Left cardiac atrium (tissue), 4 donors: ENCODE measurements around the gene LOXL1. TPM values are rescaled to one million over a fixed set of nuclear protein-coding genes. Genes with fewer than 3 reads are reported as not detected.

Experiments
- ATAC-seq, 2 donors: fragments of 200-7000 bp; cut with Tn5 transposase; one replicate each; pipeline ENCODE4 v1.9.1; 2020; ENCODE audit warnings: mild to moderate bottlenecking in 2 of 2, moderate library complexity in 2 of 2
- DNase-seq: peaks from one replicate; pipeline ENCODE4 v3.0.0-alpha.2; 2020
- intact Hi-C, 2 donors: fragments of 100-400 bp; cut with DNase I; formaldehyde crosslinking; loops; one replicate each; pipeline versions ENCODE4 v1.14.1 to v1.15.1; 2022 to 2023
- total RNA-seq, 2 donors: library from RNA; stranded (reverse); fragmentation: NEBNext Ultra II Directional; extraction: Animal tissue kit (Norgen Biotek cat#: 25700); gene quantifications; one replicate each; pipeline ENCODE4 v1.2.1, GENCODE V29; 2021
- donor health status: DM: no; HTN: yes; CAD: no.
- donor health status: DM: no; HTN: yes; CAD: no; lungs with severe emphysema.
- donor health status: DM: yes; HTN: yes; CAD: no.
- donor health status: Dilated cardiomyopathy.

The LOXL1 gene
- total RNA-seq, 2 donors from 2014 or later: 12.0 to 31.5 TPM

- DNase-seq (no peak), ATAC-seq (peak in 1 of 2 donors; percentile 4)
- intact Hi-C loops: no loop called here
Measured at GRCh38 chr15:73994912-73995622, 68.8 kb downstream of the LOXL1 start.

GRCh38 chr15:73996267-73996666 lies 70.0 kb downstream of the LOXL1 start:
- DNase-seq (no peak), ATAC-seq (no peak)
- intact Hi-C loops: no loop called here

- DNase-seq: no peak
- intact Hi-C loops: no loop called here
- no peak for ATAC-seq
Measured at GRCh38 chr15:73996939-73997338, 70.7 kb downstream of the LOXL1 start.

- intact Hi-C loops: no loop called here
Measured at GRCh38 chr15:73997986-73998385, 71.7 kb downstream of the LOXL1 start.

More at GRCh38 chr15:73997986-73998385, 71.7 kb downstream of the LOXL1 start:
- DNase-seq: no peak
- ATAC-seq: no peak

Other genes starting within 250 kb of the LOXL1 start
- 10 to 100 TPM; 29.6 to 77.5 TPM for gene CD276, start 242.1 kb upstream of the LOXL1 start, total RNA-seq
- gene INSYN1, start 173.1 kb upstream of the LOXL1 start, total RNA-seq: 10 to 100 TPM; 79.3 to 80.8 TPM
- gene TBC1D21, start 52.9 kb upstream of the LOXL1 start, total RNA-seq: not detected
- gene STOML1, start 65.8 kb downstream of the LOXL1 start, total RNA-seq: 10 to 100 TPM; 20.3 to 21.1 TPM
- 10 to 100 TPM; 23.4 to 38.7 TPM for gene PML, start 68.3 kb downstream of the LOXL1 start, total RNA-seq
- not detected for gene GOLGA6A, start 156.1 kb downstream of the LOXL1 start, total RNA-seq
- 1 to 10 TPM; 1.9 to 3.9 TPM for gene ISLR2, start 204.1 kb downstream of the LOXL1 start, total RNA-seq
- 10 to 100 TPM; 22.8 to 28.2 TPM for gene ISLR, start 247.2 kb downstream of the LOXL1 start, total RNA-seq